GM12878 (cell line): ENCODE measurements around the gene KCTD16. TPM values are rescaled to one million over a fixed set of nuclear protein-coding genes. Genes with fewer than 3 reads are reported as not detected.

Experiments used
- BACH1 ChIP-seq: fragments of 450-650 bp; IDR thresholded peaks from 2 replicates; pipeline ENCODE4 v1.6.1; 2017; ENCODE audit warnings: mild to moderate bottlenecking, borderline replicate concordance
- BMI1 ChIP-seq: fragments of 450-650 bp; IDR thresholded peaks from 2 replicates; pipeline ENCODE4 v1.6.1; 2016; ENCODE audit warnings: mild to moderate bottlenecking, moderate library complexity, borderline replicate concordance
- CEBPZ ChIP-seq: fragments of 150-350 bp; IDR thresholded peaks from 2 replicates; pipeline ENCODE4 v1.6.1; 2016; ENCODE audit warnings: low read depth, low read length
- EGR1 ChIP-seq, 2 experiments: IDR thresholded peaks; 1 replicate in 1 of 2; 2 replicates in 1 of 2; pipeline ENCODE4 v1.6.1; 2011 to 2012; ENCODE audit warnings: low read depth in 2 of 2, low read length in 2 of 2, borderline replicate concordance in 1 of 2, mild to moderate bottlenecking in 1 of 2, moderate library complexity in 1 of 2
- HDAC2 ChIP-seq: fragments of 200-600 bp; sonication (generic); IDR thresholded peaks from 2 replicates; pipeline ENCODE4 v1.6.1; 2017
- MAX ChIP-seq: IDR thresholded peaks from 2 replicates; pipeline ENCODE4 v1.6.1; 2012; ENCODE audit warnings: low read depth, low read length, improper control_type of control experiment
- SREBF1 ChIP-seq: IDR thresholded peaks from 2 replicates; pipeline ENCODE4 v1.6.1; 2012; ENCODE audit warnings: mild to moderate bottlenecking, low read length
- STAT3 ChIP-seq: IDR thresholded peaks from 2 replicates; pipeline ENCODE4 v1.6.1; 2011; ENCODE audit warnings: low read depth, low read length, improper control_type of control experiment
- USF1 ChIP-seq: IDR thresholded peaks from 2 replicates; pipeline ENCODE4 v1.6.1; 2011; ENCODE audit warnings: borderline replicate concordance, low read depth, mild to moderate bottlenecking, moderate library complexity, mixed read lengths, low read length; ENCODE audit not compliant: insufficient read depth; ENCODE audit errors: extremely low read length
- ZBTB40 ChIP-seq: fragments of 450-650 bp; IDR thresholded peaks from 2 replicates; pipeline ENCODE4 v1.6.1; 2016; ENCODE audit warnings: mild to moderate bottlenecking, moderate library complexity, borderline replicate concordance
- polyA plus RNA-seq, 11 experiments: library from polyadenylated mRNA; depleted of rRNA in 4 of 11; unstranded in 6 of 11; stranded (reverse) in 5 of 11; fragments of >200 nt; fragmentation: Nextera tagmentation in 4 of 11; fragmentation: Illumina TruSeq in 1 of 11; extraction: Ambion mirVana in 4 of 11; extraction: Trizol in 1 of 11; gene quantifications; 1 replicate in 1 of 11; 2 replicates in 10 of 11; pipeline versions ENCODE4 v1.2.1 to v1.2.3, GENCODE V29; 2011 to 2016; ENCODE audit warnings: inconsistent platforms in 2 of 11, missing spikeins in 2 of 11, low read depth in 1 of 11
- total RNA-seq, 4 experiments: library from RNA; depleted of rRNA in 3 of 4; stranded (reverse); fragments of >200 nt in 3 of 4; fragmentation: Illumina TruSeq in 1 of 4; extraction: Trizol in 1 of 4; gene quantifications; 2 replicates each; pipeline versions ENCODE4 v1.2.1 to v1.2.3, GENCODE V29; 2013 to 2021
- TF ChIP-seq, protein P1 (sequence below): fragments of 450-650 bp; IDR thresholded peaks from 2 replicates; pipeline ENCODE4 v1.6.1; 2018; ENCODE audit warnings: borderline replicate concordance, mild to moderate bottlenecking; ENCODE audit not compliant: partially characterized antibody
- TF ChIP-seq, protein P2 (sequence below), 3 experiments: IDR thresholded peaks in 2 of 3; conservative IDR thresholded peaks in 1 of 3; 2 replicates each; pipeline ENCODE4 v1.5.1; 2011; ENCODE audit warnings: low read depth in 3 of 3, low read length in 3 of 3, mild to moderate bottlenecking in 3 of 3, control low read depth in 2 of 3, moderate library complexity in 2 of 3, inconsistent platforms in 1 of 3, mixed read lengths in 1 of 3; ENCODE audit not compliant: control insufficient read depth in 2 of 3, insufficient read depth in 1 of 3; ENCODE audit errors: extremely low read depth in 1 of 3

The KCTD16 gene
- total and polyA plus RNA-seq, 10 of the 15 experiments (the other 5 are each of a cell fraction or from before 2014, with no cell fraction given) = 0.03 to 0.10 (median 0.06) TPM; not detected in 3

DNA sequence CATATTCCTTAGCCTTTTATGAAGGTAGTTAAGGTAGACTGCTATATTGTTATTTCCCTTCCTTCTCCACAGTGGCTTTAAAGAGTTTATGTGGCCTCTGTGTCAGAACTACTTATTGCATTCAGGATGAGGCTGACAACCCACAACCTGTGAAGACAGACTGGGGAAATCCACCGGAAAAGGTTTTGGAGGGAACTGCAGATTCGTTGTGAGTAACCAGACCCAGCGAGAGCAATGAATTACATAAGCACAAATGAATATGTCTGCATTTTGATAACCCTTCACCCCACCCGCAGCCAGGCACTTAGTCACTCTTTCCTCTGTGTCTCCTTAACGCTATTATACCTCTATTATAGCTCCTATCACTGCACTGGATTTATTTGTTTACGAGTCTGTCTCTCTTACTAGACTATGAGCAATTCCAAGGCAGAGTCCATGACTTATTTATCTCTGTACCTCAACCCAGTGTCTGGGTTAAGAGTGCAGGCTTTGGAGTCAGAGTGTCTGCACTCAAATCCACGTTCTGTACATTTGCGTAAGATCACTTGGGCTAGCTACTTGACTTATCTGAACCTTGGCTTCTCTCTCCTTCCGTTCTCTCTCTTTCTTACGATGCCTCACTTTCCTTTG is 19.2 kb downstream of the KCTD16 start (continued):
- TF ChIP-seq, protein P1, sequence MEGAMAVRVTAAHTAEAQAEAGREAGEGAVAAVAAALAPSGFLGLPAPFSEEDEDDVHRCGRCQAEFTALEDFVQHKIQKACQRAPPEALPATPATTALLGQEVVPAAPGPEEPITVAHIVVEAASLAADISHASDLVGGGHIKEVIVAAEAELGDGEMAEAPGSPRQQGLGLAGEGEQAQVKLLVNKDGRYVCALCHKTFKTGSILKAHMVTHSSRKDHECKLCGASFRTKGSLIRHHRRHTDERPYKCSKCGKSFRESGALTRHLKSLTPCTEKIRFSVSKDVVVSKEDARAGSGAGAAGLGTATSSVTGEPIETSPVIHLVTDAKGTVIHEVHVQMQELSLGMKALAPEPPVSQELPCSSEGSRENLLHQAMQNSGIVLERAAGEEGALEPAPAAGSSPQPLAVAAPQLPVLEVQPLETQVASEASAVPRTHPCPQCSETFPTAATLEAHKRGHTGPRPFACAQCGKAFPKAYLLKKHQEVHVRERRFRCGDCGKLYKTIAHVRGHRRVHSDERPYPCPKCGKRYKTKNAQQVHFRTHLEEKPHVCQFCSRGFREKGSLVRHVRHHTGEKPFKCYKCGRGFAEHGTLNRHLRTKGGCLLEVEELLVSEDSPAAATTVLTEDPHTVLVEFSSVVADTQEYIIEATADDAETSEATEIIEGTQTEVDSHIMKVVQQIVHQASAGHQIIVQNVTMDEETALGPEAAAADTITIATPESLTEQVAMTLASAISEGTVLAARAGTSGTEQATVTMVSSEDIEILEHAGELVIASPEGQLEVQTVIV = no peak
- TF ChIP-seq HDAC2 (no peak), MAX (no peak), BACH1 (no peak), BMI1 (no peak), USF1 (no peak), SREBF1 (no peak), ZBTB40 (no peak), STAT3 (no peak), CEBPZ (no peak), EGR1 (IDR thresholded peaks at IDR 0.05; ENCODE audit: borderline replicate concordance in 1 of 2, low read depth in 2 of 2, low read length in 2 of 2) (no peak)
- TF ChIP-seq, protein P2, sequence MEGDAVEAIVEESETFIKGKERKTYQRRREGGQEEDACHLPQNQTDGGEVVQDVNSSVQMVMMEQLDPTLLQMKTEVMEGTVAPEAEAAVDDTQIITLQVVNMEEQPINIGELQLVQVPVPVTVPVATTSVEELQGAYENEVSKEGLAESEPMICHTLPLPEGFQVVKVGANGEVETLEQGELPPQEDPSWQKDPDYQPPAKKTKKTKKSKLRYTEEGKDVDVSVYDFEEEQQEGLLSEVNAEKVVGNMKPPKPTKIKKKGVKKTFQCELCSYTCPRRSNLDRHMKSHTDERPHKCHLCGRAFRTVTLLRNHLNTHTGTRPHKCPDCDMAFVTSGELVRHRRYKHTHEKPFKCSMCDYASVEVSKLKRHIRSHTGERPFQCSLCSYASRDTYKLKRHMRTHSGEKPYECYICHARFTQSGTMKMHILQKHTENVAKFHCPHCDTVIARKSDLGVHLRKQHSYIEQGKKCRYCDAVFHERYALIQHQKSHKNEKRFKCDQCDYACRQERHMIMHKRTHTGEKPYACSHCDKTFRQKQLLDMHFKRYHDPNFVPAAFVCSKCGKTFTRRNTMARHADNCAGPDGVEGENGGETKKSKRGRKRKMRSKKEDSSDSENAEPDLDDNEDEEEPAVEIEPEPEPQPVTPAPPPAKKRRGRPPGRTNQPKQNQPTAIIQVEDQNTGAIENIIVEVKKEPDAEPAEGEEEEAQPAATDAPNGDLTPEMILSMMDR (IDR thresholded peaks at IDR 0.05 in 2 of 3, conservative IDR thresholded peaks at IDR 0.05 in 1 of 3; ENCODE audit: control insufficient read depth in 2 of 3, extremely low read depth in 1 of 3, insufficient read depth in 1 of 3, low read depth in 3 of 3, low read length in 3 of 3) = no peak
